Dermis microvascular lymphatic vessel endothelial cell (primary cell): ENCODE data around the gene WDFY2. TPM values are rescaled to one million over a fixed set of nuclear protein-coding genes. Genes with fewer than 3 reads are reported as not detected.
"Not testable (repeated sequence)": the region's sequence is repeated elsewhere in the genome, so short reads cannot be mapped to it uniquely, and the experiment has no call there.

ENCODE experiments used
- DNase-seq, 2 donors: peaks; one replicate each; pipeline versions ENCODE4 v3.0.0 to v3.0.0-alpha.2; 2010; ENCODE audit warnings: low read depth in 2 of 2
- total RNA-seq: library from RNA; depleted of rRNA; stranded (reverse); fragments of >200 nt; gene quantifications from 2 replicates; pipeline ENCODE4 v1.2.1, GENCODE V29; 2014

Gene WDFY2
- total RNA-seq, 1 donor from 2014 or later: 2.6 TPM

DNA sequence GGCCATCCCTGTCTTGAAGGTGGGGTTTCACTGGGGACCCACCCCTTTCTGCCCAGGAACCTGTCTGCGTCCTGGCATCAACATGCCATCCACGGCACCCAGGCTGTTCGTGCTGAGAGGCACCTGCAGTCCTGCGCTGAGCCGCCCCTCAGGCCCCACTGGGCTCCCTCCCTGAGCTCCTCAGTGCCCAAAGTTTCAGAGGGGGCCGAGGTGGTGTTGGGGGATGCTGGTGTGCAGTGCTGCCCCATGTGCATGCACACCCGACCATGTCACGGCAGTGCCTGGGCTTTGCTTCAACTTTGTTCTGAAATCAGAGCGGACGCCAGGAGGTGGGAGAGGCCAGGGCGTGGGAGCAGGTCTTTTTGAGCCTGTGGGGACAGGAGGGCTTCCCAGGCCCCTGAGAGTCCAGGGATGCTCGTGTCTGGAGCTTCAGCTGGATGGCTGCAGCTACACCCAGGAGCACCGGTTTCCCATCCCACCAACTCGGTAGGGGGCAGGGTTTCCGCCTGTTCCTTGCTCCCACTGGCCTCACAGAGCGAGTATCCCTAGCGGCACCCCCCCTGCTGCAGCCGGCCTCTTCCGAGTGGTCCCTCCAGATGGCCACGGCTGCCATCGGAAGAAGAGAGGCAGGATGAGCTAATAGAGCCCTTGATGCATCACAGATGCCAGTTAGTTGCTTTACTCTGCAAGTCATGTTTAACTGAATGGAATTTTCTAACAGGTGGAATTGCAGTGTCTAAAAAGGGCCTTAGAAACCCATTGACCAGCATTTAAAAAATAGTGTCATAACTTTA lies 44.0 kb downstream of the WDFY2 start:
- no peak for DNase-seq

DNA sequence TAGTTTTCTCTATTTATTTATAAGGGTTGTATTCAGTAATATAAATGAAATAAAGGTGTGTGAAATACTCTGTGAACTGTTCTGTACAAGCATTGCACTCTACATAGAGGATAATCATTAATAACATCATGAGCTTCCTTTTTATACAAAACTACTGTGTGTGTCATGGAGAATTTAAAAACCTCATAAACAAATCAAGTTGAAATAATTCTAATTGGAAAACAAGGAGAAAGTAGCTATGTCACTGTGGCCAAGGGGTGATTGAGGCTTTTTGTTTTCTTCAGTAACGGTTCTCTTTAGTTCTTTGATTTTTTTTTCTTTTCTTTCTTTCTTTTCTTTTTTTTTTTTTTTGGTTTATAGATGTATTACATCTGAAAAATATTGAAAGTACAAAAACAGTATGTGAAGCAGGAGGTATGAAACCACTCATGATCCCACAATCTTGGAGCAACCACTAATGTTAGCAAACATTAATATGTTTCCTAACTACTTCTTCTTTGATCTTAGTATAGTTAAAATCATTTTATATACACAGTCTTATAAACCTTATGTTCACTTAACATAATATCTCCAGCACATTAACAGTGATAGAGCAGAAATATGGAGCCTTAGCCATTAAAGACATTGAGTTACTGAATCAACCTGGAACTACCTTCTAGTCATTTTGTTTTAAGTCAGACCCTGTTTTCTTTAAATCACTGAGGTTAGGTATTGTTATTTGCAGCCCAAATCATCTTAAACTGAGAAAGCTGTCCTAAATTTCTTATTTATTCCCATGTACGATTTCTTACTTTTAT lies 45.4 kb downstream of the WDFY2 start:
- DNase-seq: no peak

DNA sequence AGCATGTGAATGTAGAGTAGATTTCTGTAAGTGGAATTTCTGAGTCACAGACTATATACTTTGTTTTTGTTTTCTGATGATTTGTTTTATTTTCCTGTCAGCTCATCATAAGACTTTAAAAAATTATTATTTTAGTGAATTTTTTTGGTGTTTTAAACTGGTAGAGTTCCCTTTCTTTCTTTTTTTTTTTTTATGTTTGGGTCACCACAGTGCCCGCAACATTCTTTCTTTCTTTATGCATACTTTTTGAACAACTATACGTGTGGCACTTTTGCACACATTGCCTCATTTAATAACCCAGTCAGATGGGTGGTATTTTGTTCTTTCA lies 46.0 kb downstream of the WDFY2 start:
- no peak for DNase-seq

DNA sequence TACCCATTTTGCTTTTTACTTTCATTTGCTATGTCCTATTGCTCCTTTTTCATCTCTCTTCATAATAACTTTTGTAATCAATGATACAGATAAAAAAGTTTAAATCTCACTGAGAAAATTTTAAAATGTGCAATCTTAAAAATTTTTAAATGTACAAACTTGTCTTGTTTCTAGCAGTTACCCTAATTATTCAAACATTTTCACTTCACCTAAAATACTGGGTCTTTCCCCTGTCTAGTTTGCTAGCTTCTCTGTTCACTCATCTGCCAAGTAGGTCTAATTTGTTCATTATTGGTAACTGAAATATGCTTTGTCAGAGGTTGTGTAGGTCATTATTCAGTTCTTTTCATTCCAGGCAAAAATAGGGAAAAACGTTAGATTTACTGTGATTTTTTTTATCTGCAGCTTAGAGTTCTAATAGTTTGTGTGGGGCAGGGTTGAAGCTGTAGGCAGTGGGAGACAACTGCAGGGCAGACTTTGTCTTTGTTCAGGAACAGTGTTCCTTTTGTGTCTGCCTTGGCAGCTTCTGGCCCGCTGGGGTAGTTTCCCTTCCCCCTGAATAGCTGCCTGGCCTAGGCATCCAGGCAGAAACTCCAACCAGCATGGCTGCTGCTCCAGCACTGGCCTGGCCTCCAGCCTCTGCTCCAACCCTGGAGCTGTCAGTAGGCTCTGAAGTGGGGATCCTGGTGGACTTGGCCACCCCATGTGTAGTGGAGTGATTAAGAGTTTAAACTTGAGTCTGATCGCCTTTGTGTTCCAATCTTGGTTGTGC lies 48.5 kb downstream of the WDFY2 start:
- no peak for DNase-seq

DNA sequence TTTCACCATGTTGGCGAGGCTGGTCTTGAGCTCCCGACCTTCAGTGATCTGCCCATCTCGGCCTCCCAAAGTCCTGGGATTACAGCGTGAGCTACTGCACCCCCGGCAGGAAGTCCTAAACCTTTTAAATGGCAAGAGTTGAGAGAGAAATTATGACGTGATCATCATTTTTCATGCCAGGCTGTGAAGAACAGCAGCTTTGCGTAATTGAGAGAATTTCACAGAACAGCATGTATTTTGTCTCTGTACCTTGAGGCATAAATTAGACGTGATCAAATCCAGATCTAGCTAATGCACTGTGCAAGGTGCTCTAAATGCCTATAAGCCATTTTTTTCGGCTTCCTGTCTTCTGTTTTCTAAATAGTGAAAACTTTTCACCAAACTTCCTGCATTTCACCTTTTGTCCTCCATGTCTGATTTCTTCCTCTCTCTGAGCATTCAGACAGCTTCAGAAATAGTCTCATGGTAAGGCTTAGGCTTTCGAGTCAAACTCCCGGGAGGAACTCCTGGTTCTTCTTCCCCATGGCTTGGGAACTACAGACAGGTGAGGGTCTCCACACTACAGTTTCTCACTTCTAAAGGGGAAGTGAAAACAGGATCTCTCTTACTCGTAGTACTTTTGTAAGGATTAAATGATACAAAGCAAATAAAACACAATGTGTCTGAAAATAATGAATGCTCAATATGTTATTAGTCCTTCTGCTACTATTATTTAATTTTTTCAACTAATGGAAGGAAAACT lies 51.0 kb downstream of the WDFY2 start:
- no peak for DNase-seq

DNA sequence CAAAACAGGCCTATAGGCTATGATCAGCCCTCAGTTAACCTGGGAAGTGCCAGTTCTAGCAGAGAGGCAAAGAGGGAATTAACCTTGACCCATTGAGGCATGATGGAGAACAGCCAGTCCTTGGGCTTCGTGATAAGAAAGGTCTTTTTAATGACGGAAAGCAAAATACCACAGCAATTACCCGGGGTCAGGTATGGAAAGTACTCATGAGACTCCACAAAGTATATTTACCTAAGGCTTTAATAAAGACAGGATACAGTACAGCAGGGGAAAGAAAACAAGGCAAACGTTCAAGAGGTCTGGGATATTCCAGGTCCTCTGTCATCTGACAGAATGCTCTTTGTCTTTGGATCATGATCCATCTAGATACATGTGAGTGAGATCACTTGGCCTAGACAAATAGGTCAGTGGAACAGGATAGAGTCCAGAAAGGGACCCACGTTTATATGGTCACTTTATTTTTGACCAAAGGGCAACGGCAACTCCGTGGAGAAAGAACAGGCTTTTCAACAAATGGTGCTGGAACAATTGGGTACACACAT lies 52.2 kb downstream of the WDFY2 start:
- peak in 1 of 2 donors; percentile 58 for DNase-seq

DNA sequence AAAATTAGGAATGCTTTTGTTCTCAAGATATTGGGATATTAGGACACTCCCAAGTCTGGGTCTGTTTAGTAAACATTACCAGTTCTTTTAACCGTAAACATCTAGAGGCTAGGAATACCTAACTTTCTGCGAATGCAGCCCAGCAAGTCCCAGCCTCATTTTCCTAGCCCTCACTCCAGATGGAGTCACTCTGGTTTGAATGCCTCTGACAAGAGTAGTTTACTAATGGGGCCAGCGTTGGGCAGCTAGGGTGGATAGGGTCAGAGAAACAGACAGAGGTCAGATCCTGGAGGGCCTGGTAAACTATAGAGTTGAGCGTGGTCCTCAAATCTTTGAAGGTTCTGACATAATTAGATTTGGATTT lies 53.6 kb downstream of the WDFY2 start:
- DNase-seq: no peak

DNA sequence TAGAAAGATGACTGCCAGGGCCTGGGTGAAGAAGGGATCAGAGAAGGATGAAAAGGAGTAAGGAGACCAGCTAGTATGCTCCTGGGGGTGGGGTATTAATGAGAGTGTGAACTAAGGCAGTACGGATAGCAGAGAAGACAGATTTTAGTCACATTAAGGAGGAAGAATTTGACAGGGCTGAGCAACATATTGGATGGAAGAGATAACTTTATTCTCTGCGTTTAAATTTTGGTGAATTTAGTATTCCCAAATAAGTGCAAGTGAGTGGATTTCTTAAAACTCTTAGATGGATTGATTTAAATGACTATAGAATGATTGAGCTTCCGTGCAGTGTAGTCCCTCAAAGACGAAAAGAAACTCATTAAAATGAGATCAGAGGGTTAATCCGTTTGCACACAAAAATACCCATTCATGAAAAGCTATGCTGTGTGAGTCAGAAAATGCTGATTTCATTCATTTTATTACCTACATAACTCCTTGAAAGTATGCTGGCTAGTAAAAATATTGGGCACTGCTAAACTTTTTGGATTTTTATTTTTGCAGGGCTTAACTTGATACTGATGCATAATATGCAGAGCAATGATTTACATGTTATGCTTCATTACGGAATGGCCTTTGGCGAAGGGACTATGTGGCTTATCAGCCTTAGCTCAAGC lies 54.1 kb downstream of the WDFY2 start:
- no peak for DNase-seq

DNA sequence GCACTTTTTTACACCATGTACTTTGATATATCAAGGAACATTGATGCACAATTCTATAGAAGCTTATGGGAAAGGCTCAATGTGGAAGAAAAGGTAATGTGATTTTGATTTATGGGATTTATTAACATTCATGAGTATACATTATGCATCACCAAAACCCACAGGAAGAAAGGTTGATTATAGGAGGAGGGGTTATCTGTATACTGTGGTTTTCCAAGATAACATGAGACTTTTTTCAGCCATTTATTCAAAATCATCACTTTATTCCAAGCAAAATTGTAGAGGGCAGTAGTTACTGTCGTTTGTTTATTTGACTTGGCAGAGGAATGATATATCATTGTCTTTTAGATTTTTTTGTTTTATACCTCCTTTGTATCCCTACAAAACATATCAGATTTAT lies 54.9 kb downstream of the WDFY2 start:
- DNase-seq: no peak

DNA sequence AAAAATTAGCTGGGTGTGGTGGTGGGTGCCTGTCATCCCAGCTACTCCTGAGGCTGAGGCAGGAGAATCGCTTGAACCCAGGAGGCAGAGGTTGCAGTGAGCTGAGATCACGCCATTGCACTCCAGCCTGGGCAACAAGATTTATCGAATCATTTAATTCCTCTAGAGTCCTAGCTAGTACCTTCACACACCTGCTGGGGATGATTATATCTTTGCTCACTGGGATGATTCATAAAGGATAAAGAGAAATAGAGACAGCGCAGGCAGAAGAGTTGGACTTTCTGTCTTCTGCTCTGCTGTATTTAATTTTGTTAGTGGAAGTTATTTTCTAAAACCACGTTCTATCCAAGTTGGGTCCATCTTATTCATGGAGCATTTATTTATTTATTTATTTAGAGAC lies 56.4 kb downstream of the WDFY2 start:
- DNase-seq: not testable (repeated sequence)

DNA sequence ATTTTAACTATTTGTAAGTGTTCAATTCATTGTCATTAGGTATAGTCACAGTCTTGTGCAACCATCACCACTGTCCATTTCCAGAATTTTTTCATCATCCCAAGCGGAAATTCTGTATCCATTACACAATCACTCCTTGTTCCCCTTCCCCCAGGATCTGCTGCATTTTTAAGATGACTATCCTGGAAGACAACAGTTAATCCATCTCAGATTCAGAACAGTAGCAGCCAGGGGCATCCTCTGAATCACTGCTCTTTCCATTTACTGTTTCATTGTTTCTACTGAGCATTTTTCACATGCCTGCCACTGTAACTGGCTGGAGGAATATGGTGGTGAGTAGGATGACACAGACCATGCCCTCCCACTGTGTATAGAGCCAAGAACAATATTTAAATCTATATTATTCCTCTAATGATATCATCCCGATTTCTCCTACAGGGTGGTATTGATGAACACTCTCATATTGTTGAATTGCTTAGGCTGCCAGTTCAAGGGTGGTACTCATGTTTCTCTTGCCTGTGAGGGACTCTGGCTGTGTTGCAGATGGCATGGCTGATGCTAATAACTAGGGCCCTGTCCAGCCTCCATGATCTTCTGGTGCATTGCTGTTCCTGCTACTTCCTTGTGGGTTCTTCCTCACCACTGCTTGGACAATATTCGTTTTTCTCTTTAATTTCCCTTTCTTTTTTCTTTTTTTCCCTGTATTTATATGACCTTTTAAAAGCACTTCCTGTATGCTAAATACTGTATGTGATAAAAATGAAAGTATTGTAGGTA lies 59.0 kb downstream of the WDFY2 start:
- peak; percentile 39 to 85 for DNase-seq

DNA sequence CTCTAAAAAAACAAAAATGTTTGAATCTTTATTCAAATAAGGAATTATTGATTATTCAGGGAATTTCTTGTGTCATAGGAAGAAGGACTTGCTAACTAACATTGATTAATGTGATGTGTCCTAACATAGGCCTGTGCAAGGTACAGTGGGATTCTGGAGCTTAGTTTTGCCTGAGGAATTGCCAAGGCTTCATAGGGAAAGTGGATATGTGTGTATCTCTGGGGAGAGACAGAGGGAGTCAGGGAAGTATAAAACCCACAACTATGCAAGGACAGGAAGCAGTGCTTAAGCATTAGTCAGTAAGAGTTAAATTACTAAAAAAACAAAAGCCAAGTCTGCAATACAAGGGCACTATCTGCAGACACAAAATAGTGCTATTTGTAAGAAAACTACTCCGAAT lies 59.6 kb downstream of the WDFY2 start:
- DNase-seq: peak in 1 of 2 donors; percentile 82

DNA sequence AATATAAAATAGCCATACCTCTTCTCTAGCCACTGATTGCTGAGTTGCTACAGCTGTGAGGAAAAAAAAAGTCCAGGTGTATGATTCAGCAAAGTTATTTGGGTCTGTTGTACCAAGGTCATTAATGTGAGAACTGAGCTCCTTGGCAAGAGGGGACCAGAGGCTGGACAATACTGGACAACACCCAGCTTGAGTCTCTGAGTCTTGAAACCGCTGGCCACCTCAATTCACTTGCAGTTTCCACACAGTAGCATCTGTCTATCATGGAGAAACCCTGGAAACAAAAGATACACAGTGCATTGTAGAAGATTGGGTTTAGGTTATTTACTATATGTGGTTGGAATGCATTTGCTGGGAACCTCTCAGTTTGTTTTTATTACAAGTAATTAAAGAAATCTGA lies 60.4 kb downstream of the WDFY2 start:
- peak in 1 of 2 donors; percentile 25 for DNase-seq

DNA sequence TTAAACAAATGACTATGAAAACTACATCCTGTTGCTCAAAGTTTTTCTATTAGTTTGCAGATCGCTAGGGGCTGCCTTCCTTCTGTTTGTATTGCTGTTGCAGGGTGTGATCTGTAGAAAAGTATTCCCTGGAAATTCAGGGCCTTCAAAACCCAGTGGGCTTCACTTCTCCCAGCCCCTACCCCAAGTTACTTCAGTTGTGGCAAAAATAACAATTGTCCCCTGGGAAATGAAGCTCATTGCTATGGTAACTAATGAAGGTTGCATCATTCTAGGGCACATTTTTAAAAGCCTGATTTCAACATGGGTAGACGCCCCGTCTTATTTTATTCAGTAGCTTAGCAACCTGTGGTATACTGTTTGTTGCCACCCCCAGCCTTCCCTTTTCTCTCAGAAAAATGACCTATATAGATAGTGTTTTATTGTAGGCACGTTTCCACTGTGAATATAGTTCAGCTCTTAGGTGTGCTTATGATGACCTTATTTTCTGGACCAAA lies 60.9 kb downstream of the WDFY2 start:
- DNase-seq: peak; percentile 50 to 52

DNA sequence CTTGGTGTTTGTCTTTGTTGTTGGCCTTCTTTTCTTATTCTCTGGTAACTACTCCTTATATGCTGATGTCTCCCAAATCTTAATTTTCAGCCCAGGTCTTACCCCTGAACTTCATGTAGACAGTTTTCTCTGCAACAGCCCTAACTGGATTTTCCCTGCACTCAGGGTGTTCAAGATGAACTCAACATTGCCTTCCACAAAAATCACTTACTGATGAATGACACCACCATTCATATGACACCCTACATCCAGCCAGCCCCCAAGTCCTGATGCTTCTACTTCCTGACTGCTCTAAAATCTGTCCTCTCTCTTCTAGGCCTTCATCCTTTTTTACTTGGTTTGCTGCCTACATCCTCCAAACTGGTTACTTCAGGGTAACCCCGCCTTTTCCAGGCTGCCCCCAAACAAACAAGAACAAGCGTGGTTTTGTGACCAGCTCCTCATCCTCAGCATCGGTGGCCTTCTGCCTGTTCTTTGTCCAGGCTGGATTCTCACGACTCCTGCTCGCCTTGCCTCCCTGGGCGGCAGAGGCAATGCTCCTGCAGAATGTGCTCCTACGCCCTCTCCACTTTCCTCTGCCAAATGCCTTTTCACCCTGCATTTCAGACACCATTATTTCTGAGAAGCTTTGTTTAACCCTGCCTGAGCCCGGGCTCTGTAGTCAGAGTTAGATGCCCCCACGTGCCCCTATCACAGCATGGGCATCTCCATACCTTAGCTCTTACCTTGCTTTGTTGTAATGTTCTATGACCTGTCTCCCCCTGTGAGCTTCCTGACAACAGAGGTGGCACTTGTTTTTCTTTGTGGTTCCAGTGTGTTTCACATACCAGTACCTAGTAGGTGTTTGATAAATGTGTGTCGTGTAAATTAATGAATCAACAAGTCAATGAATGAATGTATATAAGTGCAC lies 61.8 kb downstream of the WDFY2 start:
- no peak for DNase-seq

DNA sequence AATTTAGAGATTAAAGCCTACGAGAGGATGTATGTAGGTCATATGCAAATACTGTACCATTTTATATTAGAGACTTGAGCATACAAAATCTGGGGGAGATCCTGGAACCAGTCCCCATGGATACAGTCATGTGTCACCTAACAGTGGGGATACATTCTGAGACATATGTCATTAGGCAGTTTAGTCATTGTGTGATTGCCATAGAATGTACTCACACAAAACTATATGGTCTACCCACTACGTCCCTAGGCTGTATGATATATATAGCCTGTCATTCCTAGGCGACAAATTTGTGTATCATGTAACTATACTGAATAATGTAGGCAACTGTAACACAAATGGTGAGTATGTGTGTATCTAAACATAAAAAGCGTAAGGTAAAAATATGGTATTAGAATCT lies 62.8 kb downstream of the WDFY2 start:
- no peak for DNase-seq

DNA sequence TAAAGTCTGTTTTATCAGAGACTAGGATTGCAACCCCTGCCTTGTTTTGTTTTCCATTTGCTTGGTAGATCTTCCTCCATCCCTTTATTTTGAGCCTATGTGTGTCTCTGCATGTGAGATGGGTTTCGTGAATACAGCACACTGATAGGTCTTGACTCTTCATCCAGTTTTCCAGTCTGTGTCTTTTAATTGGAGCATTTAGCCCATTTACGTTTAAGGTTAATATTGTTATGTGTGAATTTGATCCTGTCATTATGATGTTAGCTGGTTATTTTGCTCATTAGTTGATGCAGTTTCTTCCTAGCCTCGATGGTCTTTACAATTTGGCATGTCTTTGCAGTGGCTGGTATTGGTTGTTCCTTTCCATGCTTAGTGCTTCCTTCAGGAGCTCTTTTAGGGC lies 67.9 kb downstream of the WDFY2 start:
- not testable (repeated sequence) for DNase-seq

DNA sequence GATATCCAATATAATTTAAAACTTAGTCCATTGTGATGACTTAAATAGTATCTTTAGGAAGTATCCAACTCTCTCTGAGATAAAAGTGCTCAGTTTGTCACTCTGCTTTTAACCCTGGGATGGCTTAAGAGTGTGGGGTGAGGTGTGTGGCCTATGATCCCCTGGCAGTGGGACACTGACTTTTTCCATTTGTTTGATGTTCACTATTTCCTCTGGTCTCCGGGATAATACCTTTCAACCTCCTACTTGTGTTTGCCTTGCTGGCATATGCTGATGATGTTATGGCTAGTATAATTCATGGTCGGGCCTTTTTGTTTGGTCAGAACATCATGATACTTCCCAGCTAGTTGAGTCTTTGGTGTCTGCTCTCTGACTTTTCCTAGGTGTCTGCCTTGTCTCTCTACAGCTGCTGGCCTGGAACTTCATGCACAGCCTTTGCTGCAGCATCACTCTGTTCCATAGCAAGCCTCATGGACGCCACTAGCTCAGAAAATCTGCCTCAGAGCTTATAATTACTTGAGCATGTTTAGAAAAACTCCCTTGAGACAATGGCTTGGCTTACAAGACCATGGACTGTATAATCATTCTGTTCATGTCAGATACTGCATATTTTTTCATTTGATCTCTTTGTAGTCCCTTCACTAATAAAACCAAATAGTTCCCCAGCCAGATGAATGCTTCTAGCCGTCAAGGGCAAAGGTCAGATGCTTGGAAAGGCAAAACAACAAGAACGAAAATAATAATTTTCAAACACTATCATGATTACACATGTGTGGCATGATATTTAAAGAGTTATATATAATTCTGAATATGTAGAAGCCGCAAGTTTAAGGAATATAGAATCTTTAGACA lies 75.2 kb downstream of the WDFY2 start:
- no peak for DNase-seq
